H9 (cell line): ENCODE results near the gene VMAC. TPM values are rescaled to one million over a fixed set of nuclear protein-coding genes. Genes with fewer than 3 reads are reported as not detected.

Experiments used
- DNase-seq: peaks from one replicate; pipeline ENCODE4 v3.0.0-alpha.2; 2017
- H2AFZ ChIP-seq: one replicate; pipeline ENCODE4 v1.6.1; 2013; ENCODE audit warnings: mild to moderate bottlenecking, low read length, control low read depth, moderate library complexity
- H2AK5ac ChIP-seq: 2 replicates; pipeline ENCODE4 v1.6.1; 2013; ENCODE audit warnings: low read length, control low read depth, mixed read lengths; ENCODE audit not compliant: insufficient read length
- H2BK120ac ChIP-seq: one replicate; pipeline ENCODE4 v1.6.1; 2013; ENCODE audit warnings: low read depth, mild to moderate bottlenecking, low read length, control low read depth, inconsistent platforms; ENCODE audit not compliant: poor library complexity, severe bottlenecking
- H2BK12ac ChIP-seq: 2 replicates; pipeline ENCODE4 v1.6.1; 2013; ENCODE audit warnings: low read length, control low read depth, mixed read lengths, low read depth; ENCODE audit not compliant: insufficient read length
- H2BK15ac ChIP-seq: 2 replicates; pipeline ENCODE4 v1.6.1; 2013; ENCODE audit warnings: low read depth, low read length, control low read depth
- H2BK20ac ChIP-seq: one replicate; pipeline ENCODE4 v1.6.1; 2013; ENCODE audit warnings: low read depth, mild to moderate bottlenecking, low read length, control low read depth, inconsistent platforms; ENCODE audit not compliant: poor library complexity, severe bottlenecking
- H2BK5ac ChIP-seq: 2 replicates; pipeline ENCODE4 v1.6.1; 2013; ENCODE audit warnings: low read length, control low read depth, mixed read lengths; ENCODE audit not compliant: insufficient read length
- H3K14ac ChIP-seq: 2 replicates; pipeline ENCODE4 v1.6.1; 2013; ENCODE audit warnings: low read length, control low read depth; ENCODE audit not compliant: insufficient read depth
- H3K18ac ChIP-seq: 2 replicates; pipeline ENCODE4 v1.6.1; 2013; ENCODE audit warnings: low read depth, mild to moderate bottlenecking, mixed read lengths, low read length, control low read depth; ENCODE audit not compliant: insufficient read length
- H3K23ac ChIP-seq: 2 replicates; pipeline ENCODE4 v1.6.1; 2013; ENCODE audit warnings: low read length, control low read depth, mixed read lengths, low read depth; ENCODE audit not compliant: insufficient read length
- H3K23me2 ChIP-seq: 2 replicates; pipeline ENCODE4 v1.6.1; 2013; ENCODE audit warnings: low read depth, mild to moderate bottlenecking, mixed read lengths, low read length, control low read depth; ENCODE audit not compliant: insufficient read length, poor library complexity, severe bottlenecking
- H3K27ac ChIP-seq: 2 replicates; pipeline ENCODE4 v1.5.1; 2013; ENCODE audit warnings: low read length, control low read depth, mixed read lengths, low read depth; ENCODE audit not compliant: insufficient read length
- H3K27me3 ChIP-seq: 2 replicates; pipeline ENCODE4 v1.6.1; 2013; ENCODE audit warnings: low read length, control low read depth, inconsistent platforms; ENCODE audit not compliant: insufficient read depth
- H3K4ac ChIP-seq: 2 replicates; pipeline ENCODE4 v1.6.1; 2013; ENCODE audit warnings: low read depth, mild to moderate bottlenecking, control low read depth, inconsistent platforms, low read length, moderate library complexity
- H3K4me1 ChIP-seq: 2 replicates; pipeline ENCODE4 v1.6.1; 2013; ENCODE audit warnings: low read length, control low read depth, inconsistent platforms; ENCODE audit not compliant: insufficient read depth
- H3K4me2 ChIP-seq: 2 replicates; pipeline ENCODE4 v1.6.1; 2013; ENCODE audit warnings: low read length, control low read depth, mixed read lengths; ENCODE audit not compliant: insufficient read length, insufficient read depth
- H3K56ac ChIP-seq: 2 replicates; pipeline ENCODE4 v1.6.1; 2013; ENCODE audit warnings: low read depth, mild to moderate bottlenecking, mixed read lengths, low read length, control low read depth; ENCODE audit not compliant: insufficient read length
- H3K79me1 ChIP-seq: 2 replicates; pipeline ENCODE4 v1.6.1; 2013; ENCODE audit warnings: low read depth, mild to moderate bottlenecking, moderate library complexity, low read length, control low read depth, inconsistent platforms; ENCODE audit not compliant: insufficient read depth, poor library complexity, severe bottlenecking
- H3K79me2 ChIP-seq: 2 replicates; pipeline ENCODE4 v1.6.1; 2013; ENCODE audit warnings: low read length, control low read depth, inconsistent platforms; ENCODE audit not compliant: insufficient read depth
- H3K9ac ChIP-seq: 2 replicates; pipeline ENCODE4 v1.6.1; 2013; ENCODE audit warnings: low read length, control low read depth, mixed read lengths; ENCODE audit not compliant: insufficient read length; ENCODE audit errors: extremely low read depth
- H3K9me3 ChIP-seq: one replicate; pipeline ENCODE4 v1.6.1; 2013; ENCODE audit warnings: low read depth, low read length, inconsistent platforms; ENCODE audit not compliant: control insufficient read depth
- H3T11ph ChIP-seq: one replicate; pipeline ENCODE4 v1.6.1; 2013; ENCODE audit warnings: mild to moderate bottlenecking, low read length, control low read depth, inconsistent platforms
- H4K20me1 ChIP-seq: one replicate; pipeline ENCODE4 v1.6.1; 2013; ENCODE audit not compliant: control insufficient read depth, insufficient read length, insufficient read depth
- H4K5ac ChIP-seq: 2 replicates; pipeline ENCODE4 v1.6.1; 2013; ENCODE audit warnings: low read depth, mild to moderate bottlenecking, mixed read lengths, low read length, control low read depth; ENCODE audit not compliant: insufficient read length
- H4K8ac ChIP-seq: replicated peaks from 2 replicates; pipeline ENCODE4 v1.6.1; 2013; ENCODE audit warnings: low read length, control low read depth, mixed read lengths, low read depth; ENCODE audit not compliant: insufficient read length
- H4K91ac ChIP-seq: 2 replicates; pipeline ENCODE4 v1.6.1; 2013; ENCODE audit warnings: low read depth, mild to moderate bottlenecking, moderate library complexity, mixed read lengths, low read length, control low read depth; ENCODE audit not compliant: insufficient read length
- H3K27ac Mint-ChIP-seq, 3 experiments: 2 replicates in 2 of 3; 3 replicates in 1 of 3; pipeline ENCODE4 v1.8.0; 2020 to 2021; ENCODE audit warnings: mixed read lengths in 3 of 3, mild to moderate bottlenecking in 1 of 3, moderate library complexity in 1 of 3
- H3K27me3 Mint-ChIP-seq: 2 replicates; pipeline ENCODE4 v1.8.0; 2021; ENCODE audit warnings: low read depth, mild to moderate bottlenecking, moderate library complexity, mixed read lengths
- H3K36me3 Mint-ChIP-seq, 3 experiments: 2 replicates in 2 of 3; 3 replicates in 1 of 3; pipeline ENCODE4 v1.8.0; 2020 to 2021; ENCODE audit warnings: low read depth in 3 of 3, mixed read lengths in 3 of 3; ENCODE audit not compliant: insufficient read depth in 1 of 3
- H3K4me1 Mint-ChIP-seq, 2 experiments: 2 replicates each; pipeline ENCODE4 v1.8.0; 2020; ENCODE audit warnings: mixed read lengths in 2 of 2
- H3K4me3 Mint-ChIP-seq, 2 experiments: 2 replicates in 1 of 2; 3 replicates in 1 of 2; pipeline ENCODE4 v1.8.0; 2020 to 2021; ENCODE audit warnings: mild to moderate bottlenecking in 2 of 2, mixed read lengths in 2 of 2, moderate library complexity in 1 of 2
- H3K9me3 Mint-ChIP-seq, 2 experiments: 2 replicates in 1 of 2; 3 replicates in 1 of 2; pipeline ENCODE4 v1.8.0; 2020; ENCODE audit warnings: mild to moderate bottlenecking in 2 of 2, mixed read lengths in 2 of 2, moderate library complexity in 1 of 2
- WGBS: extraction: QIAGEN DNeasy Blood & Tissue Kit; methylation state at CpG from one replicate; pipeline ENCODE4 v1.1.7; 2013; ENCODE audit warnings: missing lambda C conversion rate, low lambda C conversion rate, mixed read lengths; ENCODE audit not compliant: insufficient read length; ENCODE audit errors: extremely low coverage; 5-methylcytosine and 5-hydroxymethylcytosine counted together
- total RNA-seq: library from RNA; stranded (reverse); gene quantifications from 2 replicates; pipeline ENCODE4 v1.2.1, GENCODE V29; 2021
- TF ChIP-seq, protein P1 (sequence below): fragments of 200-600 bp; sonication (generic); conservative IDR thresholded peaks from 3 replicates; pipeline ENCODE4 v1.8.0; 2021; ENCODE audit warnings: antibody characterized with exemption, mild to moderate bottlenecking

VMAC gene
- total RNA-seq, 1 experiment from 2014 or later: 2.2 TPM

DNA sequence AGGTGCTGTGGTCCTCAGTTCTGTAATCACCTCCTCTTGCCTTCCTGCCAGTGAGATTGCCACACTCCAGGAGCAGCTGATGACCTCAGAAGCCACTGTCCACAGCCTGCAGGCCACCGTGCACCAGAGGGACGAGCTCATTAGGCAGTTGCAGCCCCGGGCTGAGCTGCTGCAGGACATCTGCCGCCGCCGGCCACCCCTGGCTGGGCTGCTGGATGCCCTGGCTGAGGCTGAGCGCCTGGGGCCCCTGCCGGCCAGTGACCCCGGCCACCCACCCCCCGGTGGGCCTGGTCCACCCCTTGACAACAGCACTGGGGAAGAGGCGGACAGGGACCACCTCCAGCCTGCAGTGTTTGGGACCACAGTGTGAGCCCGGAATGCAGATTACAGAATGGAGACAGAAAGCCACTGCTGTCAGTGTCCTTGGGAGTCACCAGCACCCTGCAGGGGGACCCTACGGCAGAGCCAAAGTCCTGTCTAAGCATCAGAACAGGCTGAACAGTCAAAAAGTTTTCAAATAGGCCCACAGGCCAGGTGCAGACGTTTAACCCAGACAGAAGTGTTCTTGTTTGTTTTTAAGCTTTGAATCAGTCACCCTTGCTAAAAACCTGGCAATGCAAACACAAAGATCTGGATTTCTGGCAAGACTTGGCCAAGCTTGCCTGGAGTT, 4.2 kb downstream of the VMAC start:
- H2AFZ ChIP-seq: no peak overlapping the region
- no peaks in the 10 kb centered on the region for H3K9me3 Mint-ChIP-seq
- no peak overlapping the region for H2BK15ac ChIP-seq
- no CpG with 5 or more reads among the region's 14 CpGs for WGBS
- no peak overlapping the region for H2AK5ac ChIP-seq
- H2BK20ac ChIP-seq: no peak overlapping the region
- no peak overlapping the region for H3K23ac ChIP-seq
- no peak overlapping the region for H3K27ac ChIP-seq
- no peak overlapping the region for H2BK120ac ChIP-seq
- no peaks in the 10 kb centered on the region for H3K4me1 ChIP-seq
- TF ChIP-seq, protein P1, sequence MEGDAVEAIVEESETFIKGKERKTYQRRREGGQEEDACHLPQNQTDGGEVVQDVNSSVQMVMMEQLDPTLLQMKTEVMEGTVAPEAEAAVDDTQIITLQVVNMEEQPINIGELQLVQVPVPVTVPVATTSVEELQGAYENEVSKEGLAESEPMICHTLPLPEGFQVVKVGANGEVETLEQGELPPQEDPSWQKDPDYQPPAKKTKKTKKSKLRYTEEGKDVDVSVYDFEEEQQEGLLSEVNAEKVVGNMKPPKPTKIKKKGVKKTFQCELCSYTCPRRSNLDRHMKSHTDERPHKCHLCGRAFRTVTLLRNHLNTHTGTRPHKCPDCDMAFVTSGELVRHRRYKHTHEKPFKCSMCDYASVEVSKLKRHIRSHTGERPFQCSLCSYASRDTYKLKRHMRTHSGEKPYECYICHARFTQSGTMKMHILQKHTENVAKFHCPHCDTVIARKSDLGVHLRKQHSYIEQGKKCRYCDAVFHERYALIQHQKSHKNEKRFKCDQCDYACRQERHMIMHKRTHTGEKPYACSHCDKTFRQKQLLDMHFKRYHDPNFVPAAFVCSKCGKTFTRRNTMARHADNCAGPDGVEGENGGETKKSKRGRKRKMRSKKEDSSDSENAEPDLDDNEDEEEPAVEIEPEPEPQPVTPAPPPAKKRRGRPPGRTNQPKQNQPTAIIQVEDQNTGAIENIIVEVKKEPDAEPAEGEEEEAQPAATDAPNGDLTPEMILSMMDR: no peak
- H3K23me2 ChIP-seq: no peaks in the 10 kb centered on the region
- H3K9me3 ChIP-seq: no peaks in the 10 kb centered on the region
- no peak overlapping the region for H3K4me2 ChIP-seq
- H3T11ph ChIP-seq: no peak overlapping the region
- peaks cover 0 to 9% (median 0%) of the 10 kb centered on the region in 3 experiments; a peak in 1 of 7 replicates for H3K36me3 Mint-ChIP-seq
- no peaks in the 10 kb centered on the region for H3K79me1 ChIP-seq
- H4K20me1 ChIP-seq: no peaks in the 10 kb centered on the region
- no peak for DNase-seq
- H3K18ac ChIP-seq: no peak overlapping the region
- H3K79me2 ChIP-seq: no peaks in the 10 kb centered on the region
- H3K4ac ChIP-seq: no peak overlapping the region
- H4K5ac ChIP-seq: no peak overlapping the region
- no peaks in the 10 kb centered on the region; the same call in 1 of the 2 replicates for H3K27me3 Mint-ChIP-seq
- no peak overlapping the region for H4K91ac ChIP-seq
- no peak overlapping the region for H2BK12ac ChIP-seq
- H2BK5ac ChIP-seq: no peak overlapping the region
- no peak overlapping the region for H3K9ac ChIP-seq
- H3K27ac Mint-ChIP-seq: no peak overlapping the region
- no peak overlapping the region for H3K56ac ChIP-seq
- no peak overlapping the region for H4K8ac ChIP-seq
- no peaks in the 10 kb centered on the region for H3K4me1 Mint-ChIP-seq
- H3K4me3 Mint-ChIP-seq: no peak overlapping the region
- no peak overlapping the region for H3K14ac ChIP-seq
- H3K27me3 ChIP-seq: no peaks in the 10 kb centered on the region; the same call in 1 of the 2 replicates
